ENCODE data around the gene THOC5. TPM values are rescaled to one million over a fixed set of nuclear protein-coding genes. Genes with fewer than 3 reads are reported as not detected.
"Not testable (repeated sequence)": the region's sequence is repeated elsewhere in the genome, so short reads cannot be mapped to it uniquely, and the experiment has no call there.

THOC5 gene
- total and polyA plus RNA-seq, 3 experiments from 2014 or later, result 28.5 to 64.1 (median 62.6) TPM

DNA sequence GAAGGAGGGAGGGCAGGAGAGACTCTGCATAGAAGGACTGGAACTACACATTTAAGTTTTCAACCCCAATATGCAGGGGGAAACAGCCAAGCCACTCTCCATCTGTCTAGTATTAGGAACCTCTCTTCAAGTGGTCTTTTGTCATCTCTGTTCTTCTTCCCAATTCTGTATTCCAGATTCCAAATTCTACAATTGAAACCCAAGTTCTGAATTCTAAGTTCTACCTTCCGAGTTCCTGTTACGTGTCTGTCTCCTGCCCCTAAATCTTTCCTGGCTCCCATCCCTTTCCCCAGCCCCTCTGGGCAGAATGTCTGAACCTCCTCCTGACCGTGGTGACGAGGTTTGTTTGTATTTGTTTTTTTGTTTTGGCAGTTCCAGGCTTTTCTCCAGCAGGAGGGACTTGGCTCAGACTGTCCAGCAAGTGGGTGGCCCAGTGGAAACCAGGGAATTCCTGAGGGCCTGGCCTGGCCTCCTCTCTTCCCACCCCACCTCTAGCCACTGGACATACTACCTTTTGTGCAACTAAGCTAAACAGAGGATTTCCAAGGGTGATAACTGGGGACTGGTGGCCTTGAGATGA is 1.6 kb upstream of the THOC5 start:
- H3K36me3 ChIP-seq (ENCODE audit: insufficient read depth, low read length), result peaks cover 5% of the 10 kb centered on the region

GRCh38 chr22:29552357-29552756 is 1.2 kb downstream of the THOC5 start:
- H3K27me3 Mint-ChIP-seq; H3K9me3 ChIP-seq (ENCODE audit: low read length); CTCF ChIA-PET; POLR2A ChIA-PET; DNase-seq; H3K4me1 ChIP-seq (ENCODE audit: insufficient read depth, low read length); H3K27ac ChIP-seq (ENCODE audit: low read depth, low read length); H3K9me3 Mint-ChIP-seq; H3K27me3 ChIP-seq (ENCODE audit: insufficient read depth, low read length, poor library complexity, severe bottlenecking); H3K4me3 ChIP-seq (ENCODE audit: low read length): not testable (repeated sequence)
- Mint-ChIP-seq H3K27ac (peak overlapping the region in 5 of 8 donors; percentile 70 to 97 (median 94)), H3K4me3 (peak overlapping the region in 6 of 7 donors; percentile 87 to 98 (median 90)), H3K36me3 (peaks cover 0 to 59% (median 17%) of the 10 kb centered on the region in 3 donors), H3K4me1 (peaks cover 18 to 43% (median 32%) of the 10 kb centered on the region in 3 donors)
- peaks cover 19% of the 10 kb centered on the region for H3K36me3 ChIP-seq (ENCODE audit: insufficient read depth, low read length)

More for the DNA sequence above, 1.6 kb upstream of the THOC5 start:
- no peak for DNase-seq
- POLR2A ChIA-PET, result no interaction called here
- CTCF ChIA-PET, result interaction anchor here (1.0 to 2.0 kb wide), 4 partner anchors 10 to 35 kb away, joined by 4 to 7 read pairs (median 5); no protein-coding TSS in a partner anchor
- Mint-ChIP-seq H3K27me3 (peaks cover 0 to 1% of the 10 kb centered on the region in 2 donors), H3K4me3 (peak overlapping the region in 6 of 7 donors; percentile 45 to 98 (median 63)), H3K27ac (peak overlapping the region; percentile 6 to 85 (median 72)), H3K36me3 (peaks cover 12 to 58% (median 19%) of the 10 kb centered on the region in 3 donors), H3K9me3 (no peaks in the 10 kb centered on the region), H3K4me1 (peaks cover 10 to 30% (median 20%) of the 10 kb centered on the region in 3 donors)
- Histone ChIP-seq H3K27me3 (ENCODE audit: insufficient read depth, low read length, poor library complexity, severe bottlenecking) (no peaks in the 10 kb centered on the region), H3K27ac (ENCODE audit: low read depth, low read length) (no peak overlapping the region), H3K4me1 (ENCODE audit: insufficient read depth, low read length) (peaks cover 6% of the 10 kb centered on the region), H3K9me3 (ENCODE audit: low read length) (no peaks in the 10 kb centered on the region), H3K4me3 (ENCODE audit: low read length) (no peak overlapping the region)

DNA sequence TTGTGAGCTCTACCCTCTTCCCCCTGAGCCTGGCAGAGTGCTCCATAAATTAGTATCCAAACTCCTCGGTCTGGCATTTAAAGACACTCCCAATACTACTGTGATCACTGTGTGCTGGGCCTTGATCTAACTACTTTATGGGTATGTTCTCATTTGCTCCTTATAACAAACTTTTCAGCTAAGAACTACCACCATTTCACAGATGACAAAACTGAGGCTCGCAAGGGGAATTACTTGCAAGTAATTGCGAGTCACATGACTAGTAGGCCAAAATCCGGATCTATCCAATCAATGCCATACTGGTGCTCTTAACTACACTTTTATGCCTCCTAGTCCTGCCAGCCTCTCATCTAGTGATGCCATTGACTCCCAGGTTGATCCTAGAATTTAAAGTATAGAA is 3.6 kb downstream of the THOC5 start:
- Histone ChIP-seq H3K27me3 (ENCODE audit: insufficient read depth, low read length, poor library complexity, severe bottlenecking) (no peaks in the 10 kb centered on the region), H3K4me1 (ENCODE audit: insufficient read depth, low read length) (peaks cover 6% of the 10 kb centered on the region), H3K27ac (ENCODE audit: low read depth, low read length) (no peak overlapping the region), H3K9me3 (ENCODE audit: low read length) (no peaks in the 10 kb centered on the region), H3K36me3 (ENCODE audit: insufficient read depth, low read length) (peaks cover 19% of the 10 kb centered on the region), H3K4me3 (ENCODE audit: low read length) (no peak overlapping the region)
- peaks cover 18 to 40% (median 32%) of the 10 kb centered on the region in 3 donors for H3K4me1 Mint-ChIP-seq
- H3K4me3 Mint-ChIP-seq, result peak overlapping the region in 1 of 7 donors; percentile 72
- no peak for DNase-seq
- ChIA-PET CTCF (no interaction called here), POLR2A (no interaction called here)
- H3K27me3 Mint-ChIP-seq, result no peaks in the 10 kb centered on the region
- H3K36me3 Mint-ChIP-seq, result peaks cover 0 to 59% (median 12%) of the 10 kb centered on the region in 3 donors
- H3K9me3 Mint-ChIP-seq, result no peaks in the 10 kb centered on the region
- peak overlapping the region in 4 of 8 donors; percentile 6 to 54 (median 44) for H3K27ac Mint-ChIP-seq

GRCh38 chr22:29545045-29545444 is 8.5 kb downstream of the THOC5 start:
- H3K27ac ChIP-seq (ENCODE audit: low read depth, low read length); H3K27me3 ChIP-seq (ENCODE audit: insufficient read depth, low read length, poor library complexity, severe bottlenecking); DNase-seq; H3K27me3 Mint-ChIP-seq; H3K4me3 Mint-ChIP-seq; POLR2A ChIA-PET; H3K4me1 ChIP-seq (ENCODE audit: insufficient read depth, low read length); H3K4me3 ChIP-seq (ENCODE audit: low read length); H3K9me3 Mint-ChIP-seq; H3K9me3 ChIP-seq (ENCODE audit: low read length): not testable (repeated sequence)
- H3K36me3 ChIP-seq (ENCODE audit: insufficient read depth, low read length), result peaks cover 28% of the 10 kb centered on the region
- CTCF ChIA-PET, result interaction anchor here (1.4 kb wide), 1 partner anchor 9 kb away, joined by 4 read pairs; the partner anchor contains the start of gene THOC5
- H3K36me3 Mint-ChIP-seq, result peaks cover 5 to 84% (median 24%) of the 10 kb centered on the region in 3 donors
- peak overlapping the region in 2 of 8 donors; percentile 1 to 53 for H3K27ac Mint-ChIP-seq
- peaks cover 9 to 16% (median 11%) of the 10 kb centered on the region in 3 donors for H3K4me1 Mint-ChIP-seq

DNA sequence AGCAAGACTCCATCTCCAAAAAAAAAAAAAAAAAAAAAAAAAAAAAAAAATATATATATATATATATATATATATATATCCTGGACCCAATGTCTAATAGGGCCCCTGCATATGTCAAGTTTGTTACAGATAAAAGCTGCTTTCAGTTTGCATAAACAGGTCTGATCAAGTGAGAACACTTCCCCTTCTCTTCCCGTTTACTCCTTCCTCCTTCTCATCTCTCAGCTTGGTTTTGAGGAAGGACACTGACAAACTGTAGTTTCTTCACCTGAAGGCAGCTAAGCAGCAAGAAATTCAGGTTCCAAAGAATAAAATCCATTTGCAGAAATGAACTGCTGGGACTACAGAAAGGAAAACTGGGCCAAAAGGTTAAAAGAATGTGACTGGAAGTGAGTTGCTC is 11.7 kb downstream of the THOC5 start:
- H3K27me3 Mint-ChIP-seq, result no peaks in the 10 kb centered on the region
- no peaks in the 10 kb centered on the region for H3K9me3 Mint-ChIP-seq
- Histone ChIP-seq H3K36me3 (ENCODE audit: insufficient read depth, low read length) (peaks cover 21% of the 10 kb centered on the region), H3K9me3 (ENCODE audit: low read length) (no peaks in the 10 kb centered on the region), H3K27me3 (ENCODE audit: insufficient read depth, low read length, poor library complexity, severe bottlenecking) (no peaks in the 10 kb centered on the region), H3K4me3 (ENCODE audit: low read length) (no peak overlapping the region), H3K4me1 (ENCODE audit: insufficient read depth, low read length) (no peaks in the 10 kb centered on the region), H3K27ac (ENCODE audit: low read depth, low read length) (no peak overlapping the region)
- ChIA-PET CTCF (interaction anchor here (1.2 kb wide), 1 partner anchor 12 kb away, joined by 6 read pairs; the partner anchor contains the start of gene THOC5), POLR2A (no interaction called here)
- H3K27ac Mint-ChIP-seq, result peak overlapping the region in 3 of 8 donors; percentile 40 to 55 (median 52)
- DNase-seq, result no peak
- H3K4me1 Mint-ChIP-seq, result peaks cover 0 to 4% (median 0%) of the 10 kb centered on the region in 3 donors
- H3K4me3 Mint-ChIP-seq, result no peak overlapping the region
- peaks cover 9 to 76% (median 29%) of the 10 kb centered on the region in 3 donors for H3K36me3 Mint-ChIP-seq

- peaks cover 0 to 6% (median under 1%) of the 10 kb centered on the region in 3 donors for H3K4me1 Mint-ChIP-seq
- no peak overlapping the region for H3K4me3 Mint-ChIP-seq
- H3K27me3 Mint-ChIP-seq, result no peaks in the 10 kb centered on the region
- peak overlapping the region in 2 of 8 donors; percentile 68 to 79 for H3K27ac Mint-ChIP-seq
- no peaks in the 10 kb centered on the region for H3K27me3 ChIP-seq (ENCODE audit: insufficient read depth, low read length, poor library complexity, severe bottlenecking)
- H3K4me3 ChIP-seq (ENCODE audit: low read length), result no peak overlapping the region
- H3K36me3 Mint-ChIP-seq, result peaks cover 12 to 78% (median 36%) of the 10 kb centered on the region in 3 donors
- no peak for DNase-seq
- H3K27ac ChIP-seq (ENCODE audit: low read depth, low read length), result no peak overlapping the region
- no peaks in the 10 kb centered on the region for H3K9me3 ChIP-seq (ENCODE audit: low read length)
- no peaks in the 10 kb centered on the region for H3K9me3 Mint-ChIP-seq
- H3K4me1 ChIP-seq (ENCODE audit: insufficient read depth, low read length), result no peaks in the 10 kb centered on the region
- ChIA-PET CTCF (no interaction called here), POLR2A (no interaction called here)
- H3K36me3 ChIP-seq (ENCODE audit: insufficient read depth, low read length), result peaks cover 27% of the 10 kb centered on the region
Measured at GRCh38 chr22:29539105-29539504, 14.5 kb downstream of the THOC5 start.

DNA sequence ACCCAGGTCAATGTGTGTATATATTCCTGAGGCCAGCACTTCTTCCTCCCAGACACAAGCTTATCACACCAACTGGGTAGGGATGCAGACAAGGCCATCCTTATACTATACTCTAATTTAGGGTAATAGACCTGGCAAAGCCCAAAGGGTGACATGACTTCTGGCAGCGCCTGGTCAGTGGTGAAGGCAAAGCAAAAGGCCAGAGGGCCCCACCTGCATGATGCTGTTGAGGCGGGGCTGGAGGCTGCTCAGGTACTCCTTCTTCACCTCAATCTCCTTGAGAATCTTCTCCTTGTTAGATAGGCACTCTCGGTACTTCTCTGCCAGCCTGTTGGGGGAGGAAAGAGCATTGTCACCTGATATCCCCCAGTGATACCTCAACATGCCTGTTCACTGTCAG is 17.1 kb downstream of the THOC5 start:
- no peak for DNase-seq
- H3K27me3 Mint-ChIP-seq, result no peaks in the 10 kb centered on the region
- POLR2A ChIA-PET, result no interaction called here
- Histone ChIP-seq H3K27ac (ENCODE audit: low read depth, low read length) (no peak overlapping the region), H3K36me3 (ENCODE audit: insufficient read depth, low read length) (peaks cover 38% of the 10 kb centered on the region), H3K27me3 (ENCODE audit: insufficient read depth, low read length, poor library complexity, severe bottlenecking) (no peaks in the 10 kb centered on the region), H3K4me1 (ENCODE audit: insufficient read depth, low read length) (no peaks in the 10 kb centered on the region), H3K9me3 (ENCODE audit: low read length) (no peaks in the 10 kb centered on the region), H3K4me3 (ENCODE audit: low read length) (no peak overlapping the region)
- peaks cover 0 to 6% (median 4%) of the 10 kb centered on the region in 3 donors for H3K4me1 Mint-ChIP-seq
- H3K36me3 Mint-ChIP-seq, result peaks cover 10 to 81% (median 34%) of the 10 kb centered on the region in 3 donors
- no peak overlapping the region for H3K27ac Mint-ChIP-seq
- CTCF ChIA-PET, result no interaction called here
- H3K9me3 Mint-ChIP-seq, result no peaks in the 10 kb centered on the region
- no peak overlapping the region for H3K4me3 Mint-ChIP-seq

GRCh38 chr22:29531419-29531818 is 22.1 kb downstream of the THOC5 start:
- Histone ChIP-seq H3K27ac (ENCODE audit: low read depth, low read length) (no peak overlapping the region), H3K9me3 (ENCODE audit: low read length) (no peaks in the 10 kb centered on the region), H3K4me1 (ENCODE audit: insufficient read depth, low read length) (no peaks in the 10 kb centered on the region), H3K36me3 (ENCODE audit: insufficient read depth, low read length) (peaks cover 57% of the 10 kb centered on the region), H3K4me3 (ENCODE audit: low read length) (no peak overlapping the region), H3K27me3 (ENCODE audit: insufficient read depth, low read length, poor library complexity, severe bottlenecking) (no peaks in the 10 kb centered on the region)
- ChIA-PET CTCF (no interaction called here), POLR2A (no interaction called here)
- Mint-ChIP-seq H3K9me3 (no peaks in the 10 kb centered on the region), H3K36me3 (peaks cover 7 to 88% (median 37%) of the 10 kb centered on the region in 3 donors), H3K4me1 (peaks cover 0 to 6% (median 4%) of the 10 kb centered on the region in 3 donors), H3K4me3 (no peak overlapping the region), H3K27me3 (no peaks in the 10 kb centered on the region), H3K27ac (no peak overlapping the region)
- no peak for DNase-seq
